GM23338 (cell line): Measurements from ENCODE around the gene ZNF678. TPM values are rescaled to one million over a fixed set of nuclear protein-coding genes. Genes with fewer than 3 reads are reported as not detected.

Experiments used
- ATAC-seq: fragments of 200-7000 bp; cut with Tn5 transposase; 3 replicates; pipeline ENCODE4 v1.9.1; 2020
- DNase-seq: peaks from one replicate; pipeline ENCODE4 v3.0.0-alpha.2; 2015; ENCODE audit warnings: low spot score
- H2AFZ ChIP-seq: fragments of 200-600 bp; sonication (generic); 2 replicates; pipeline ENCODE4 v1.8.0; 2016; ENCODE audit warnings: antibody characterized with exemption, mild to moderate bottlenecking, moderate library complexity
- H3F3A ChIP-seq: fragments of 200-600 bp; sonication (generic); replicated peaks from 2 replicates; pipeline ENCODE4 v1.8.0; 2017; ENCODE audit warnings: antibody characterized with exemption, mixed run types, low read depth
- H3K27ac ChIP-seq: fragments of 200-600 bp; sonication (generic); 2 replicates; pipeline ENCODE4 v1.6.1; 2016; ENCODE audit warnings: low read depth
- H3K27me3 ChIP-seq: fragments of 200-600 bp; sonication (generic); 2 replicates; pipeline ENCODE4 v1.8.0; 2016; ENCODE audit warnings: mild to moderate bottlenecking, mixed run types, moderate library complexity; ENCODE audit not compliant: insufficient read depth
- H3K36me3 ChIP-seq: fragments of 200-600 bp; sonication (generic); 2 replicates; pipeline ENCODE4 v1.8.0; 2016; ENCODE audit warnings: mild to moderate bottlenecking; ENCODE audit not compliant: insufficient read depth
- H3K4me1 ChIP-seq: fragments of 200-600 bp; sonication (generic); 2 replicates; pipeline ENCODE4 v1.8.0; 2016; ENCODE audit warnings: mild to moderate bottlenecking, moderate library complexity; ENCODE audit not compliant: insufficient read depth
- H3K4me2 ChIP-seq: fragments of 200-600 bp; sonication (generic); 2 replicates; pipeline ENCODE4 v1.7.1; 2017; ENCODE audit warnings: mixed run types
- H3K4me3 ChIP-seq: fragments of 200-600 bp; sonication (generic); 2 replicates; pipeline ENCODE4 v1.6.1; 2016; ENCODE audit warnings: mixed run types
- H3K79me2 ChIP-seq: fragments of 200-600 bp; sonication (generic); replicated peaks from 2 replicates; pipeline ENCODE4 v1.8.0; 2017; ENCODE audit warnings: mild to moderate bottlenecking; ENCODE audit not compliant: insufficient read depth
- H3K9me2 ChIP-seq: fragments of 200-600 bp; sonication (generic); 2 replicates; pipeline ENCODE4 v1.8.0; 2017; ENCODE audit not compliant: insufficient read depth
- H4K20me1 ChIP-seq: fragments of 200-600 bp; sonication (generic); replicated peaks from 2 replicates; pipeline ENCODE4 v1.8.0; 2017; ENCODE audit warnings: mild to moderate bottlenecking; ENCODE audit not compliant: insufficient read depth
- H3K27ac Mint-ChIP-seq: 2 replicates; pipeline ENCODE4 v1.8.0; 2020; ENCODE audit warnings: inconsistent platforms, mild to moderate bottlenecking, moderate library complexity, mixed read lengths
- H3K27me3 Mint-ChIP-seq: 3 replicates; pipeline ENCODE4 v1.8.0; 2022; ENCODE audit warnings: low read depth, mild to moderate bottlenecking, moderate library complexity, mixed read lengths, inconsistent platforms; ENCODE audit not compliant: insufficient read depth, poor library complexity
- H3K36me3 Mint-ChIP-seq: 3 replicates; pipeline ENCODE4 v1.8.0; 2021; ENCODE audit warnings: low read depth, mild to moderate bottlenecking, inconsistent platforms, moderate library complexity, mixed read lengths
- H3K4me1 Mint-ChIP-seq: 3 replicates; pipeline ENCODE4 v1.8.0; 2020; ENCODE audit warnings: mild to moderate bottlenecking, inconsistent platforms, mixed read lengths
- H3K4me3 Mint-ChIP-seq: 3 replicates; pipeline ENCODE4 v1.8.0; 2021; ENCODE audit warnings: moderate library complexity, mild to moderate bottlenecking, inconsistent platforms, mixed read lengths
- H3K9me3 Mint-ChIP-seq: 3 replicates; pipeline ENCODE4 v1.8.0; 2020; ENCODE audit warnings: moderate library complexity, mild to moderate bottlenecking, inconsistent platforms, mixed read lengths
- CREB1 ChIP-seq: fragments of 250-450 bp; sonication (Bioruptor Pico); IDR thresholded peaks from 2 replicates; pipeline ENCODE4 v1.5.0; 2020; ENCODE audit warnings: low read depth, mild to moderate bottlenecking, moderate library complexity
- CTCF ChIP-seq, 2 experiments: fragments of 200-600 bp in 1 of 2; sonication (generic) in 1 of 2; conservative IDR thresholded peaks; 2 replicates each; pipeline versions ENCODE4 v1.5.1 to v1.6.1; 2016 to 2017; ENCODE audit warnings: antibody characterized with exemption in 2 of 2, low read depth in 2 of 2, mild to moderate bottlenecking in 2 of 2, moderate library complexity in 1 of 2
- JUNB ChIP-seq: IDR thresholded peaks from one replicate; pipeline ENCODE4 v1.6.1; 2016; ENCODE audit warnings: antibody characterized with exemption; ENCODE audit not compliant: unreplicated experiment
- POLR2AphosphoS5 ChIP-seq: IDR thresholded peaks from 2 replicates; pipeline ENCODE4 v1.6.1; 2016; ENCODE audit warnings: antibody characterized with exemption, low read depth
- ZNF462 ChIP-seq: fragments of 250-450 bp; sonication (Bioruptor Pico); IDR thresholded peaks from 2 replicates; pipeline ENCODE4 v1.5.0; 2020; ENCODE audit warnings: mild to moderate bottlenecking, moderate library complexity
- polyA plus RNA-seq: library from polyadenylated mRNA; unstranded; fragments of >200 nt; fragmentation: Nextera tagmentation; extraction: Ambion mirVana; gene quantifications from 2 replicates; pipeline ENCODE4 v1.2.1, GENCODE V29; 2016
- total RNA-seq: library from RNA; depleted of rRNA; stranded (reverse); fragments of >200 nt; shearing (Covaris generic); gene quantifications from 2 replicates; pipeline ENCODE4 v1.2.3, GENCODE V29; 2014

ZNF678 gene
- total and polyA plus RNA-seq, 2 experiments from 2014 or later = 8.6 to 60.0 TPM

GRCh38 chr1:227541796-227542152, 21.6 kb upstream of the ZNF678 start (continued):
- TF ChIP-seq ZNF462 (CRISPR knock-in tag) (no peak), POLR2AphosphoS5 (no peak)

- peaks cover 3% of the 10 kb centered on the region for H3K9me3 Mint-ChIP-seq
- Histone ChIP-seq H3K9me2 (0 out of 2 replicates have a peak, but pooled peaks cover 3% of the 10 kb centered on the region), H3K27ac (no peak overlapping the region), H3K36me3 (no peaks in the 10 kb centered on the region), H2AFZ (peak overlapping the region; percentile 98), H3K27me3 (peaks cover 20% of the 10 kb centered on the region), H3K79me2 (no peaks in the 10 kb centered on the region), H3K4me3 (peak overlapping the region; percentile 68), H3K4me2 (peak overlapping the region; percentile 86), H3K4me1 (no peaks in the 10 kb centered on the region; the same call in 1 of the 2 replicates), H4K20me1 (no peaks in the 10 kb centered on the region), H3F3A (no peaks in the 10 kb centered on the region)
- no peaks in the 10 kb centered on the region; the same call in 2 of the 3 replicates for H3K36me3 Mint-ChIP-seq
- peaks cover 4% of the 10 kb centered on the region for H3K4me1 Mint-ChIP-seq
- H3K27me3 Mint-ChIP-seq = peaks cover 29% of the 10 kb centered on the region
- ATAC-seq (peak; percentile 85), DNase-seq (peak; percentile 86)
- H3K27ac Mint-ChIP-seq = peak overlapping the region; percentile 62; the same call in 1 of the 2 replicates
- peak overlapping the region; percentile 62 for H3K4me3 Mint-ChIP-seq
- TF ChIP-seq JUNB (no peak), ZNF462 (CRISPR knock-in tag) (no peak), CTCF (conservative IDR thresholded peaks at IDR 0.05; ENCODE audit: low read depth in 2 of 2) (peak; percentile 61 to 87), CREB1 (peak; percentile 28; the same call in 1 of the 2 replicates)
These were observed 20.9 kb upstream of the ZNF678 start for GRCh38 chr1:227542153-227543120.
